ENCODE results near the gene CAMSAP1.

CAMSAP1 gene

GRCh38 chr9:135788576-135789300 lies 118.6 kb downstream of the CAMSAP1 start:
- TF ChIP-seq CTCF (IDR thresholded peaks at IDR 0.05): no peak
- Mint-ChIP-seq H3K4me3 (no peak overlapping the region), H3K27ac (no peak overlapping the region), H3K27me3 (ENCODE audit: low read depth, poor library complexity) (peaks cover 6% of the 10 kb centered on the region), H3K9me3 (no peaks in the 10 kb centered on the region), H3K36me3 (ENCODE audit: low read depth) (no peaks in the 10 kb centered on the region), H3K4me1 (peaks cover 5% of the 10 kb centered on the region)
- no peak for DNase-seq

- no peak overlapping the region for H3K4me3 Mint-ChIP-seq
- H3K27me3 Mint-ChIP-seq (ENCODE audit: low read depth, poor library complexity): peaks cover 8% of the 10 kb centered on the region
- H3K9me3 Mint-ChIP-seq: no peaks in the 10 kb centered on the region
- no peak overlapping the region for H3K27ac Mint-ChIP-seq
- no peaks in the 10 kb centered on the region for H3K36me3 Mint-ChIP-seq (ENCODE audit: low read depth)
- H3K4me1 Mint-ChIP-seq: peaks cover 5% of the 10 kb centered on the region
- DNase-seq: no peak
- TF ChIP-seq CTCF (IDR thresholded peaks at IDR 0.05): no peak
Observed at GRCh38 chr9:135787776-135788575, 119.4 kb downstream of the CAMSAP1 start.

GRCh38 chr9:135787317-135787716 lies 120.0 kb downstream of the CAMSAP1 start:
- no peak for TF ChIP-seq CTCF (IDR thresholded peaks at IDR 0.05)
- peaks cover 14% of the 10 kb centered on the region for H3K27me3 Mint-ChIP-seq (ENCODE audit: low read depth, poor library complexity)
- no peak overlapping the region for H3K27ac Mint-ChIP-seq
- no peaks in the 10 kb centered on the region for H3K36me3 Mint-ChIP-seq (ENCODE audit: low read depth)
- H3K4me1 Mint-ChIP-seq: peaks cover 10% of the 10 kb centered on the region
- no peak for DNase-seq
- H3K9me3 Mint-ChIP-seq: no peaks in the 10 kb centered on the region
- H3K4me3 Mint-ChIP-seq: no peak overlapping the region

- H3K36me3 Mint-ChIP-seq (ENCODE audit: low read depth): no peaks in the 10 kb centered on the region
- TF ChIP-seq CTCF (IDR thresholded peaks at IDR 0.05): no peak
Observed at GRCh38 chr9:135786146-135786690, 121.1 kb downstream of the CAMSAP1 start.

GRCh38 chr9:135785013-135785575 lies 122.3 kb downstream of the CAMSAP1 start:
- peaks cover 11% of the 10 kb centered on the region for H3K4me1 Mint-ChIP-seq
- no peak for TF ChIP-seq CTCF (IDR thresholded peaks at IDR 0.05)
- no peak overlapping the region for H3K4me3 Mint-ChIP-seq
- H3K9me3 Mint-ChIP-seq: no peaks in the 10 kb centered on the region
- H3K27me3 Mint-ChIP-seq (ENCODE audit: low read depth, poor library complexity): peaks cover 16% of the 10 kb centered on the region
- DNase-seq: no peak
- no peak overlapping the region for H3K27ac Mint-ChIP-seq
- H3K36me3 Mint-ChIP-seq (ENCODE audit: low read depth): no peaks in the 10 kb centered on the region

More at GRCh38 chr9:135786146-135786690, 121.1 kb downstream of the CAMSAP1 start:
- no peak for DNase-seq
- no peak overlapping the region for H3K27ac Mint-ChIP-seq
- no peak overlapping the region for H3K4me3 Mint-ChIP-seq
- H3K27me3 Mint-ChIP-seq (ENCODE audit: low read depth, poor library complexity): peaks cover 18% of the 10 kb centered on the region
- H3K9me3 Mint-ChIP-seq: no peaks in the 10 kb centered on the region
- peaks cover 11% of the 10 kb centered on the region for H3K4me1 Mint-ChIP-seq

Measured in nephron progenitor cell (in vitro differentiated cells).